Activated CD4-positive, alpha-beta T cell treated with anti-CD3 and anti-CD28 coated beads, Interleukin-2, amount 10 ng/mL, durations not matched to agents 24 days and 14 days (primary cell): ENCODE results near the gene SYNPO. TPM values are rescaled to one million over a fixed set of nuclear protein-coding genes. Genes with fewer than 3 reads are reported as not detected.

Experiments used
- DNase-seq: peaks from one replicate; pipeline ENCODE4 v3.0.0; 2022
- H3K27ac Mint-ChIP-seq: one replicate; pipeline ENCODE4 v1.8.0; 2022; ENCODE audit warnings: mild to moderate bottlenecking, mixed read lengths
- H3K27me3 Mint-ChIP-seq: one replicate; pipeline ENCODE4 v1.8.0; 2022; ENCODE audit warnings: mixed read lengths
- H3K36me3 Mint-ChIP-seq: one replicate; pipeline ENCODE4 v1.8.0; 2022; ENCODE audit warnings: low read depth, mild to moderate bottlenecking, mixed read lengths
- H3K4me1 Mint-ChIP-seq: one replicate; pipeline ENCODE4 v1.8.0; 2021; ENCODE audit warnings: mixed read lengths
- H3K4me3 Mint-ChIP-seq: one replicate; pipeline ENCODE4 v1.8.0; 2022; ENCODE audit warnings: mild to moderate bottlenecking, moderate library complexity, mixed read lengths
- H3K9me3 Mint-ChIP-seq: one replicate; pipeline ENCODE4 v1.8.0; 2021; ENCODE audit warnings: mixed read lengths
- intact Hi-C: fragments of 100-400 bp; cut with micrococcal nuclease; formaldehyde crosslinking; loops from one replicate; pipeline ENCODE4 v1.15.1; 2023
- total RNA-seq: library from RNA; stranded (reverse); gene quantifications from 2 replicates; pipeline ENCODE4 v1.2.3, GENCODE V29; 2022

SYNPO gene
- total RNA-seq, 1 donor from 2014 or later = not detected

- intact Hi-C loops = no loop called here
- H3K4me3 Mint-ChIP-seq = peak overlapping the region; percentile 80
- no peak overlapping the region for H3K27ac Mint-ChIP-seq
- no peaks in the 10 kb centered on the region for H3K9me3 Mint-ChIP-seq
- H3K36me3 Mint-ChIP-seq = no peaks in the 10 kb centered on the region
- peaks cover 25% of the 10 kb centered on the region for H3K27me3 Mint-ChIP-seq
- peak; percentile 74 for DNase-seq
- H3K4me1 Mint-ChIP-seq = peaks cover 3% of the 10 kb centered on the region
Observed at GRCh38 chr5:150672237-150672883, 31.9 kb downstream of the SYNPO start.

DNA sequence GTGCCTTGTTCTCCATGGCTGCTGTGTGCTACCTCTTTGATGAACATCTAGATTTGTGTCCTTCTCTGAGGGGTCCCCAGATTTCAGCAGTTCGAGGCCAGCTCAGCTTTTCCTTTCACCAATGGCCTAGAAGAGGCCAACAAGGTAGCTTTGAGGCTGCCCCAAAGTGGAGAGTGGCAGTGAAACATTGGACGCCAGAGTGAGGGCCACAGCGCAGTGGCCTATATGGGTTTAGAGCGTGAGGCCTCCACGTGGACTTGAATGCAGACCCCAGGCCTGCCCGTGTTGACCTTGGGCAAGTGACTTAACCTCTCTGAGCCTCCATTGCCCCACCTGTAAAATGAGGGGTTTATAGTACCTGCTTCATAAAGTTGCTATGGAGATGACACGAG, 32.4 kb downstream of the SYNPO start:
- Mint-ChIP-seq H3K9me3 (no peaks in the 10 kb centered on the region), H3K36me3 (no peaks in the 10 kb centered on the region), H3K4me1 (peaks cover 3% of the 10 kb centered on the region), H3K27ac (no peak overlapping the region), H3K4me3 (peak overlapping the region; percentile 80), H3K27me3 (peaks cover 25% of the 10 kb centered on the region)
- no peak for DNase-seq
- intact Hi-C loops = no loop called here

DNA sequence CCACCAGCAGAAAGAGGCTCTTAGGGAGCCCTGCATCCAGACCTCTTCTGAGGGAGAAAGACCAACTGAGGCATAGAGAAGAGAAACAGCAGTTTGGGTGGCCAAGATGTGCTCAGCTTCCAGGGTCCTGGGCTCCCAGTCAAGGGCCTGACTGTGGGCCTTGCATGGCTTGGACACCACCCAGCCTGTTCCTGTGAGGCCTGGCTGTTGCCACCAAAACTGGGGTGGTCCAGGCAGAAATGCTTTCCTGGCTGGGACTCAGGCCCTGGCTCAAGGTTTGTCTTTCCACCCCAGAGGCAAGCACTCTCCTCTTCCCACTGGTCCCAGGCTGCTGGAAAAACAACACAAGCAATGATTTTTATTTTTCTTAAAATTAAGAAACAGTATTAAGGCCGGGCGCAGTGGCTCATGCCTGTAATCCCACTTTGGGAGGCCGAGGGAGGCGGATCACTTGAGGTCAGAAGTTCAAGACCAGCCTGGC, 33.9 kb downstream of the SYNPO start:
- no peaks in the 10 kb centered on the region for H3K36me3 Mint-ChIP-seq
- H3K27ac Mint-ChIP-seq = no peak overlapping the region
- no peaks in the 10 kb centered on the region for H3K9me3 Mint-ChIP-seq
- H3K4me1 Mint-ChIP-seq = peaks cover 3% of the 10 kb centered on the region
- H3K4me3 Mint-ChIP-seq = no peak overlapping the region
- intact Hi-C loops = no loop called here
- peaks cover 23% of the 10 kb centered on the region for H3K27me3 Mint-ChIP-seq
- DNase-seq = no peak

- Mint-ChIP-seq H3K9me3 (no peaks in the 10 kb centered on the region), H3K4me3 (no peak overlapping the region), H3K27ac (no peak overlapping the region), H3K4me1 (peaks cover 3% of the 10 kb centered on the region), H3K27me3 (peaks cover 20% of the 10 kb centered on the region), H3K36me3 (no peaks in the 10 kb centered on the region)
- no peak for DNase-seq
- intact Hi-C loops = no loop called here
Observed at GRCh38 chr5:150675069-150675468, 34.6 kb downstream of the SYNPO start.

DNA sequence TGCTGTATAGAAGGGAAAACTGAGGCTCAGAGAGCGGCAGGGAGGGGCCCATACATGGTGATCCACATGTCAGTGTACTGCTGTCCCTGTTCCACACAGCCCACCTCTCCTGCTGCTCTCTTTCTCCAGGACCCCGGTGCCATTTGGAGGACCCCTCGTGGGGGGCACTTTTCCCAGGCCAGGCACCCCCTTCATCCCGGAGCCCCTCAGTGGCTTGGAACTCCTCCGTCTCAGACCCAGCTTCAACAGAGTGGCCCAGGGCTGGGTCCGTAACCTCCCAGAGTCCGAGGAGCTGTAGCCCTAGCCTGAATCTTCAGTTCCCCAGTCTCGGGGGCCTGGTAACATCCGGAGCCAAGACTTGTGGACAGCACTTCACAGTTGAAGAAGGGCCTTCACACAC, 36.1 kb downstream of the SYNPO start:
- peaks cover 6% of the 10 kb centered on the region for H3K27me3 Mint-ChIP-seq
- H3K27ac Mint-ChIP-seq = no peak overlapping the region
- peaks cover 3% of the 10 kb centered on the region for H3K4me1 Mint-ChIP-seq
- H3K4me3 Mint-ChIP-seq = no peak overlapping the region
- no peak for DNase-seq
- intact Hi-C loops = no loop called here
- no peaks in the 10 kb centered on the region for H3K36me3 Mint-ChIP-seq
- no peaks in the 10 kb centered on the region for H3K9me3 Mint-ChIP-seq

GRCh38 chr5:150689120-150689519, 48.7 kb downstream of the SYNPO start:
- no peak for DNase-seq
- no peaks in the 10 kb centered on the region for H3K27me3 Mint-ChIP-seq
- no peak overlapping the region for H3K4me3 Mint-ChIP-seq
- H3K9me3 Mint-ChIP-seq = no peaks in the 10 kb centered on the region
- H3K4me1 Mint-ChIP-seq = no peaks in the 10 kb centered on the region
- intact Hi-C loops = no loop called here
- H3K27ac Mint-ChIP-seq = no peak overlapping the region
- peaks cover 44% of the 10 kb centered on the region for H3K36me3 Mint-ChIP-seq

DNA sequence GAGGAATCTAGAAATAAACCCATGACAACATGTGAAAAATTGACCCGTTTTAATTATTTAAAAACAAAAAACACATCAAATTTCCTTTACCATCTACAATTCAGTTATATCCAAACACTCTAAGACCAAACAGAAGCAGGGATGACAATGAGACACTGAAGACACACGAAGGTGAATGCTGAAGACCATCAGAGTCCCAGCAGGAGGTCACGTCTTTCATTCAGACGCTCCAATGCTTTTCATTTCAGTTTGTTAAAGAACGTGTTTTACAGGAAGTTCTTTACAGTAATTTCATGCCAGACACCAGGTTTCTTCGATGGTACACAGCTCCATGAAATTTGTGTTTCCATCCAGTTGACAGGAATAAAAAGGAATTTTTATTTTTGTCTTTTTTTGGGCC, 50.3 kb downstream of the SYNPO start:
- Mint-ChIP-seq H3K36me3 (peaks cover 59% of the 10 kb centered on the region), H3K27me3 (no peaks in the 10 kb centered on the region), H3K9me3 (no peaks in the 10 kb centered on the region), H3K27ac (no peak overlapping the region), H3K4me3 (no peak overlapping the region), H3K4me1 (no peaks in the 10 kb centered on the region)
- intact Hi-C loops = no loop called here
- DNase-seq = no peak

DNA sequence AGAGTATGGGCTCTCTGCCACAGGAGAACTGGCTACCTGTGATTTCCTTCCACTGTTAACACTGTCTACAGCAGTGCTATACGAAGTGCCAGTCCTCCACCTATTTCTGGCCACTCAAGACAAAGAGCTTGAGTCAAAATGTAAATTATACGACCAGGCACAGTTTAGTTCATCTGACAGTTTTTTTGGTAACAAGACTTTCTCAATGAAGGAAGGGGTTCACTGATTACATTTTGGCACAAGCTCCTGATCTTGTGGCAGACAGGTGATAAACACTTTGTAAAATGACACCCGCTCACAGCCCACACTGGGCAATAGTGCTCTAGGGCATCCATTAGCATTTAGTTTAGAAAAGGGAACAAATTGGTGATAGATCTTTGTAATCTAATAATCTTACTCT, 51.8 kb downstream of the SYNPO start:
- H3K27ac Mint-ChIP-seq = no peak overlapping the region
- H3K4me3 Mint-ChIP-seq = no peak overlapping the region
- H3K36me3 Mint-ChIP-seq = peaks cover 68% of the 10 kb centered on the region
- intact Hi-C loops = no loop called here
- no peak for DNase-seq
- peaks cover 2% of the 10 kb centered on the region for H3K4me1 Mint-ChIP-seq
- no peaks in the 10 kb centered on the region for H3K27me3 Mint-ChIP-seq
- H3K9me3 Mint-ChIP-seq = no peaks in the 10 kb centered on the region

DNA sequence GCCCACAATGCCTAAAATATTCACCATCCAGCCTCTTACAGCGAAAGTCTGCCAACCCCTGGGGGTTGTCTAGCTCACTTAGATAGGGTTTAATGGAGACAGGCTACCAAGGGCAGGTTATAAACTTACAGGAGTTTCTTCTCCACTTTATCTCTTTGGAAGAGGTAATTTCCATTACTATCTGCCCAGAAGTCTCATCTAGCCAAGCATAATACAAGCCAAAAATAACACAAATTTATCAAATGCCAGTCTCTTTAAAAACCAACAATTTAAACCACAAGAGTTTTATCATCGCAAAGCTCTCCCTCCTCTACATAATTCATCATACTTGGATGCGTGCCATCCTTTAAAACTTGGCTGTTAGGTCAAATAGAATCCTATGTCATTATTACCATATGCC, 54.2 kb downstream of the SYNPO start:
- no peaks in the 10 kb centered on the region for H3K27me3 Mint-ChIP-seq
- no peak overlapping the region for H3K27ac Mint-ChIP-seq
- peaks cover 71% of the 10 kb centered on the region for H3K36me3 Mint-ChIP-seq
- DNase-seq = no peak
- no peaks in the 10 kb centered on the region for H3K9me3 Mint-ChIP-seq
- intact Hi-C loops = no loop called here
- H3K4me1 Mint-ChIP-seq = peaks cover 12% of the 10 kb centered on the region
- no peak overlapping the region for H3K4me3 Mint-ChIP-seq

GRCh38 chr5:150700246-150700593, 59.8 kb downstream of the SYNPO start:
- peaks cover 12% of the 10 kb centered on the region for H3K4me1 Mint-ChIP-seq
- no peak for DNase-seq
- no peak overlapping the region for H3K4me3 Mint-ChIP-seq

GRCh38 chr5:150700594-150701377, 60.3 kb downstream of the SYNPO start, which contains the start of gene RBM22:
RBM22 (minus strand) TSS chr5:150701062; CDS start chr5:150700985, 77 bp downstream.
- intact Hi-C loops = loop anchor here (1.0 to 5.0 kb wide), 8 partner anchors 37 to 552 kb away; partner anchors contain the start of genes GM2A, RPS14 and TNIP1

More at GRCh38 chr5:150700246-150700593, 59.8 kb downstream of the SYNPO start:
- Mint-ChIP-seq H3K27me3 (no peaks in the 10 kb centered on the region), H3K27ac (no peak overlapping the region), H3K9me3 (no peaks in the 10 kb centered on the region), H3K36me3 (peaks cover 28% of the 10 kb centered on the region)
- intact Hi-C loops = loop anchor here (1.0 to 5.0 kb wide), 5 partner anchors 37 to 552 kb away; partner anchors contain the start of genes GM2A and TNIP1

GRCh38 chr5:150703762-150704161, 63.3 kb downstream of the SYNPO start:
- intact Hi-C loops = loop anchor here (5.0 kb wide), 3 partner anchors 34 to 549 kb away; partner anchors contain the start of genes GM2A and TNIP1
- H3K4me3 Mint-ChIP-seq = no peak overlapping the region
- peaks cover 14% of the 10 kb centered on the region for H3K36me3 Mint-ChIP-seq
- H3K27ac Mint-ChIP-seq = no peak overlapping the region
- H3K4me1 Mint-ChIP-seq = peaks cover 4% of the 10 kb centered on the region
- H3K27me3 Mint-ChIP-seq = no peaks in the 10 kb centered on the region
- H3K9me3 Mint-ChIP-seq = no peaks in the 10 kb centered on the region
- no peak for DNase-seq

More at GRCh38 chr5:150700594-150701377, 60.3 kb downstream of the SYNPO start, which contains the start of gene RBM22:
- Mint-ChIP-seq H3K4me3 (peak within 1 kb of the TSS; percentile 53), H3K27me3 (no peaks in the 10 kb centered on the region), H3K4me1 (peaks cover 12% of the 10 kb centered on the region), H3K9me3 (no peaks in the 10 kb centered on the region), H3K36me3 (peaks cover 24% of the 10 kb centered on the region), H3K27ac (no peak within 1 kb of the TSS)
- DNase-seq = peak; percentile 98

DNA sequence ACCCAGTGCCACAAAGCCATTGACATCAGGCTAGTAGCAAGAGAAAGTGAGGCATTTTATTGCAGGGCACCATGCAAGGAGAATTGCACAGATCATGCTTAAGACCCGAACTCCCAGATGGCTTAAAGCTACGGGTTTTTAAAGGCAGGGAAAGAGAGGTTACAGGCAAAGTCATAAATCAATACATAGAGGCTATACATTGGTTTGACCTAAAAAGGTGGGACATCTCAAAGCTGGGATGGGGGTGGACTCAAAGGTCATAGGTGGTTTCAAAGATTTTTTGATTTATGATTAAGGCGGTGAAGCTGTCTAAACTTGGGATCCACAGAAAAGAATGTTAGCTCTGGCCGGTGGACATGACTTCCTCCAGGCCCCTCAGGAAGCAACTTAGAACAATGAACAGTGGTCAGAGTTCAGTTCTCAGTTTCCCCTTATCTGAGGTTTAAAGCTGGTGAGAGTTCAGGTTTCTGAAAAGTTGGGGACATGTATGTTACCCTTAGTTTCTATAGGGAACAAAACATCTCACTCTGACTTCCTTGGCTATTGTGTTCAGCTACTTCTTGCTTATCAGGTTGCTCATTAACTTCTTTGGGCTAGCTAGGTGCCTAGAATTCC, 66.4 kb downstream of the SYNPO start:
- H3K9me3 Mint-ChIP-seq = no peaks in the 10 kb centered on the region
- no peak overlapping the region for H3K4me3 Mint-ChIP-seq
- H3K36me3 Mint-ChIP-seq = peaks cover 19% of the 10 kb centered on the region
- no peaks in the 10 kb centered on the region for H3K27me3 Mint-ChIP-seq
- DNase-seq = peak; percentile 42
- H3K4me1 Mint-ChIP-seq = no peaks in the 10 kb centered on the region
- intact Hi-C loops = no loop called here
- H3K27ac Mint-ChIP-seq = no peak overlapping the region
